ENCODE data around the gene GFRA1.

Gene GFRA1

DNA sequence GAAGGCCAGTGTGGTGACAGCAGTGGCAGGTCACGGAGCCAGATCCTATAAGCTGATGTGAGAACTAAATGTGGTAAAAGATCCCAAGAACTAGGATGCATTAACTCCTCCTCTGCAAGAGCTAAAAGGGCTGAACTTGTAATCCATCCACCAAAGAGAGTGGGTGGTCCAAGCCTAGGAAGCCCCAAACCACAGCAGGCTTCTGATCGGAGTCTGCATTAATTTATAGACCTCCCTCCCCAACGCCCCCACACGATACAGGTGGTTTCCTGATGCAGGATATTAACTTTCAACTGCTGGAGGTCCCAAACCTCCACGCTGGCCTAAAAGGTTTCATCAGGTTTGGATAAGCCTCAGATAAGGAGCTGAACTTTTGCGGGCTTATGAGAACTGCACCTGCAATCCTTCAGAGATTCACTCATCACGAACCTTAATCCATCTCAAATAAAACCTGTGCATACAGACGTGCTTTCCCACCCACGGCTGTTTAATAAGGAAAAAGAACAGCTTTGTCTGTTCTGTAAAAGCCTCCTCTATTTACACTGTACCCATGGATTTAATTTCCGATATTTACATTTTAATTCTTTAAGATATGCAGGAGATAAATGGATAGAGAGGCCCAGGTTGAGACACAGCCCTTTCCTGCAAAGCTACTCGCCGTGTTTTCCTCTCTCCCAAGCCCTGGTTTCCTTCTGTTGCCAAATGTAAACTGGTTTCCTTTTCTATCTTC, 74.9 kb downstream of the GFRA1 start:
- Mint-ChIP-seq H3K27ac (peak overlapping the region in 1 of 3 experiments; percentile 64), H3K4me3 (no peak overlapping the region), H3K4me1 (peaks cover 9% of the 10 kb centered on the region), H3K9me3 (peaks cover 20% of the 10 kb centered on the region), H3K27me3 (ENCODE audit: low read depth) (peaks cover 5% of the 10 kb centered on the region), H3K36me3 (ENCODE audit: low read depth) (peaks cover 15% of the 10 kb centered on the region)
- TF ChIP-seq, protein P1, sequence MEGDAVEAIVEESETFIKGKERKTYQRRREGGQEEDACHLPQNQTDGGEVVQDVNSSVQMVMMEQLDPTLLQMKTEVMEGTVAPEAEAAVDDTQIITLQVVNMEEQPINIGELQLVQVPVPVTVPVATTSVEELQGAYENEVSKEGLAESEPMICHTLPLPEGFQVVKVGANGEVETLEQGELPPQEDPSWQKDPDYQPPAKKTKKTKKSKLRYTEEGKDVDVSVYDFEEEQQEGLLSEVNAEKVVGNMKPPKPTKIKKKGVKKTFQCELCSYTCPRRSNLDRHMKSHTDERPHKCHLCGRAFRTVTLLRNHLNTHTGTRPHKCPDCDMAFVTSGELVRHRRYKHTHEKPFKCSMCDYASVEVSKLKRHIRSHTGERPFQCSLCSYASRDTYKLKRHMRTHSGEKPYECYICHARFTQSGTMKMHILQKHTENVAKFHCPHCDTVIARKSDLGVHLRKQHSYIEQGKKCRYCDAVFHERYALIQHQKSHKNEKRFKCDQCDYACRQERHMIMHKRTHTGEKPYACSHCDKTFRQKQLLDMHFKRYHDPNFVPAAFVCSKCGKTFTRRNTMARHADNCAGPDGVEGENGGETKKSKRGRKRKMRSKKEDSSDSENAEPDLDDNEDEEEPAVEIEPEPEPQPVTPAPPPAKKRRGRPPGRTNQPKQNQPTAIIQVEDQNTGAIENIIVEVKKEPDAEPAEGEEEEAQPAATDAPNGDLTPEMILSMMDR (IDR thresholded peaks at IDR 0.05; ENCODE audit: unreplicated experiment in 3 of 3) = no peak

DNA sequence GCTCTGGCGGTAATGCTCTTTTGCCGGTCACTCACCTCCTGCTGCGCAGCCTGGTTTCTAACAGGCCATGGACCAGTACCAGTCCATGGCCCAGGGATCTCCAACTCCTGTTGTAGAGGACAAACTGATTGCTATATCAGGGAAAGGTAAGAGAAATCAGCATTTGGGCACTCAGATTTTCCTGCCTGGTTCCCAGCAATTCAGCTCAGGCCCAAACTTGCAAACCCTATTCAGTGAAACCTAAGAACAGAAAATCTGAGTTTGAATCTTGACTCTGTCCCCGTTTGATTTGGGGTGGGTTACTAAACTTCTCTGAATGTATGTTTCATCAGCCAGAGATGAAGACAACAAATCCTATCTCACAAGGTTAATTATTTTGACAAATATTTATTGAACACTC, 77.4 kb downstream of the GFRA1 start:
- H3K4me1 Mint-ChIP-seq = peaks cover 18% of the 10 kb centered on the region
- TF ChIP-seq, protein P1 (IDR thresholded peaks at IDR 0.05; ENCODE audit: unreplicated experiment in 3 of 3) = no peak
- no peak overlapping the region for H3K27ac Mint-ChIP-seq

DNA sequence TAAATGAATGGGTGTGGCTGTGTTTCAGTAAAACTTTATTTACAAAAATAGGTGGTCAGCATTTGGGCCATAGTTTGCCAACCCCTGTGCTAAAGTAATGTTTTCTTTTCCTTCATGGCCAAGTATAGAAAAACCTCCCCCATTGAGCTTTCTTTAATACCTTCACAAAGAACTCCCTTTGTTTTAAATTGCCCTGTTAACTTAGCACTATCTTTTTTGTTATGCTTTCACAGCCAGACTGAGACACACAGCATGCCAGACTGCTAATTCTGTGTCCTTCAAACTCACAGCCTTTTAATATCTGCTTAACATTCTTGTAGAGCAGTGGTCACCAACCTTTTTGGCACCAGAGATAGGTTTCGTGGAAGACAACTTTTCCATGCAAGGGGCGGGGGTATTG, 78.0 kb downstream of the GFRA1 start:
- H3K27me3 Mint-ChIP-seq (ENCODE audit: low read depth) = peaks cover 3% of the 10 kb centered on the region
- no peak overlapping the region for H3K27ac Mint-ChIP-seq
- peaks cover 20% of the 10 kb centered on the region for H3K9me3 Mint-ChIP-seq
- TF ChIP-seq, protein P1 (IDR thresholded peaks at IDR 0.05; ENCODE audit: unreplicated experiment in 3 of 3) = no peak
- H3K4me3 Mint-ChIP-seq = no peak overlapping the region
- H3K4me1 Mint-ChIP-seq = peaks cover 18% of the 10 kb centered on the region
- H3K36me3 Mint-ChIP-seq (ENCODE audit: low read depth) = peaks cover 15% of the 10 kb centered on the region

More for the DNA sequence above, 77.4 kb downstream of the GFRA1 start:
- Mint-ChIP-seq H3K27me3 (ENCODE audit: low read depth) (no peaks in the 10 kb centered on the region), H3K36me3 (ENCODE audit: low read depth) (peaks cover 15% of the 10 kb centered on the region), H3K4me3 (no peak overlapping the region), H3K9me3 (peaks cover 20% of the 10 kb centered on the region)

DNA sequence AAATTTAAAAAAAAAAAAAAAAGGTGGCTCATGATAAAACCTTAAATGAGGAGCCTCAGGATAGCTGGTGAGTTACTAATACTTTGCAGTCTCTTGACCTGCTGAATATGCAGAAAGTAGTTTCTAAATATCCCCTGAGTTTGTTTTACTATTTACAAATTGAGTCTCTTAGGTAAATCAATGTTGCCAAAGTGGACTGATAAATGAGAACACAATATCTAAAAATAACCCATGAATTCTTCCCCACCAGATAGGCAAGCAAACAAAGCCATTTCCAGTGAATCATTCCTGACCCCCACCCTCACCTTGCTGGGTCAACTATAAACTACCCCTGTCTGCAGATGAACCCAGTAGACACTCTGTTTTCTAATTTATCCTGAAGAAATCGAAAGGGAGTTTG, 78.9 kb downstream of the GFRA1 start:
- H3K4me1 Mint-ChIP-seq = peaks cover 18% of the 10 kb centered on the region

DNA sequence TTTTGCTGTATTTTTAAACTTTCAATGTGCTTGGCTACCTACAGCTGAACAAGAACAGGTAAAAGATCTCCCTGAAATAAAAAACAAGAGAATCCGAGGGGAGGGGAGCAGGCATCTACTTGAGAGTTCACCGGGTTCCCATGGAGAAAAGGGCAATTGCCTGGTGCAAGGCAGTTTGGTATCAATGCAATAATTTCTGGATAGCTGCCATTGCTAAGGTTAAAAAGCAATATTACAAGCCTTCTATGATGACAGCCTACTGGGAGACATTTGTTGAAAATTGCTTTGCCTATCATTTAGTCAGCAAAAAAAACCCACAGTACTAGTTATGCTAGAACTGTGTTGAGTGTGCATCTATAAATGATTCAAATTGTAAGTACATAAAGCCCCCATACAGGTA, 82.1 kb downstream of the GFRA1 start:
- H3K27me3 Mint-ChIP-seq (ENCODE audit: low read depth) = peaks cover 7% of the 10 kb centered on the region

More for the DNA sequence above, 78.9 kb downstream of the GFRA1 start:
- H3K27ac Mint-ChIP-seq = no peak overlapping the region
- peaks cover 15% of the 10 kb centered on the region for H3K36me3 Mint-ChIP-seq (ENCODE audit: low read depth)
- H3K4me3 Mint-ChIP-seq = no peak overlapping the region
- peaks cover 20% of the 10 kb centered on the region for H3K9me3 Mint-ChIP-seq
- TF ChIP-seq, protein P1 (IDR thresholded peaks at IDR 0.05; ENCODE audit: unreplicated experiment in 3 of 3) = no peak
- peaks cover 3% of the 10 kb centered on the region for H3K27me3 Mint-ChIP-seq (ENCODE audit: low read depth)

More for the DNA sequence above, 82.1 kb downstream of the GFRA1 start:
- H3K4me3 Mint-ChIP-seq = no peak overlapping the region
- TF ChIP-seq, protein P1 (IDR thresholded peaks at IDR 0.05; ENCODE audit: unreplicated experiment in 3 of 3) = no peak
- peaks cover 20% of the 10 kb centered on the region for H3K9me3 Mint-ChIP-seq
- H3K4me1 Mint-ChIP-seq = peaks cover 22% of the 10 kb centered on the region
- H3K36me3 Mint-ChIP-seq (ENCODE audit: low read depth) = peaks cover 15% of the 10 kb centered on the region
- H3K27ac Mint-ChIP-seq = no peak overlapping the region

Data from nephron (organoid).